CD14-positive monocyte (primary cell): ENCODE data around the gene OR8H2. TPM values are rescaled to one million over a fixed set of nuclear protein-coding genes. Genes with fewer than 3 reads are reported as not detected.
"Not testable (repeated sequence)": the region's sequence is repeated elsewhere in the genome, so short reads cannot be mapped to it uniquely, and the experiment has no call there.

ENCODE experiments used
- DNase-seq, 3 donors: peaks; one replicate each; pipeline ENCODE4 v3.0.0-alpha.2; 2011 to 2022
- H2AFZ ChIP-seq: 2 replicates; pipeline ENCODE4 v1.6.0; 2012; ENCODE audit warnings: mild to moderate bottlenecking, low read depth, low read length, inconsistent platforms; ENCODE audit not compliant: insufficient read depth, poor library complexity, severe bottlenecking
- H3K27ac ChIP-seq, 2 donors: 1 replicate in 1 of 2; 2 replicates in 1 of 2; pipeline ENCODE4 v1.5.1; 2012 to 2013; ENCODE audit warnings: low read length in 2 of 2, control low read depth in 1 of 2, inconsistent platforms in 1 of 2, low read depth in 1 of 2, mild to moderate bottlenecking in 1 of 2
- H3K27me3 ChIP-seq, 2 donors: one replicate each; pipeline versions ENCODE4 v1.6.0 to v1.6.1; 2011 to 2013; ENCODE audit warnings: low read length in 2 of 2; ENCODE audit not compliant: control insufficient read depth in 2 of 2, insufficient read depth in 2 of 2
- H3K36me3 ChIP-seq, 2 donors: replicated peaks in 1 of 2; 1 replicate in 1 of 2; 2 replicates in 1 of 2; pipeline versions ENCODE4 v1.5.1 to v1.6.1; 2012 to 2013; ENCODE audit warnings: low read length in 2 of 2, control low read depth in 1 of 2, inconsistent platforms in 1 of 2, mild to moderate bottlenecking in 1 of 2; ENCODE audit not compliant: insufficient read depth in 2 of 2, control insufficient read depth in 1 of 2
- H3K4me1 ChIP-seq, 2 donors: 1 replicate in 1 of 2; 2 replicates in 1 of 2; pipeline versions ENCODE4 v1.5.1 to v1.6.1; 2012 to 2013; ENCODE audit warnings: low read length in 2 of 2, control low read depth in 1 of 2, inconsistent platforms in 1 of 2, mild to moderate bottlenecking in 1 of 2, moderate library complexity in 1 of 2; ENCODE audit not compliant: insufficient read depth in 2 of 2, control insufficient read depth in 1 of 2
- H3K4me2 ChIP-seq: replicated peaks from 2 replicates; pipeline ENCODE3; 2012; ENCODE audit warnings: low read length, moderate library complexity, mild to moderate bottlenecking; ENCODE audit not compliant: poor library complexity, severe bottlenecking; ENCODE audit errors: extremely low read depth
- H3K4me3 ChIP-seq, 3 experiments: fragments of 200-600 bp in 1 of 3; sonication (generic) in 1 of 3; replicated peaks in 1 of 3; 1 replicate in 2 of 3; 2 replicates in 1 of 3; pipeline ENCODE4 v1.5.1; 2011 to 2013; ENCODE audit warnings: low read length in 3 of 3, mild to moderate bottlenecking in 3 of 3, control low read depth in 2 of 3, low read depth in 2 of 3, inconsistent platforms in 1 of 3, moderate library complexity in 1 of 3
- H3K79me2 ChIP-seq: 2 replicates; pipeline ENCODE4 v1.6.0; 2012; ENCODE audit warnings: mild to moderate bottlenecking, control low read depth, inconsistent platforms, low read length, moderate library complexity; ENCODE audit not compliant: insufficient read depth
- H3K9ac ChIP-seq: 2 replicates; pipeline ENCODE4 v1.6.0; 2017; ENCODE audit warnings: low read length, mild to moderate bottlenecking; ENCODE audit not compliant: insufficient read depth, poor library complexity, severe bottlenecking
- H3K9me3 ChIP-seq, 2 donors: replicated peaks in 1 of 2; 1 replicate in 1 of 2; 2 replicates in 1 of 2; pipeline versions ENCODE4 v1.5.1 to v1.6.1; 2012 to 2013; ENCODE audit warnings: low read length in 2 of 2, control low read depth in 1 of 2; ENCODE audit not compliant: control insufficient read depth in 1 of 2, insufficient read depth in 1 of 2
- H4K20me1 ChIP-seq: 2 replicates; pipeline ENCODE4 v1.6.0; 2012; ENCODE audit warnings: mild to moderate bottlenecking, low read length, control low read depth, moderate library complexity; ENCODE audit not compliant: insufficient read depth
- H3K27ac Mint-ChIP-seq, 7 donors: one replicate each; pipeline ENCODE4 v1.8.0; 2020; ENCODE audit warnings: mild to moderate bottlenecking in 7 of 7, mixed read lengths in 7 of 7, moderate library complexity in 6 of 7, inconsistent platforms in 2 of 7
- H3K27me3 Mint-ChIP-seq, 3 donors: one replicate each; pipeline ENCODE4 v1.8.0; 2021 to 2022; ENCODE audit warnings: low read depth in 3 of 3, mild to moderate bottlenecking in 3 of 3, mixed read lengths in 3 of 3, moderate library complexity in 3 of 3, inconsistent platforms in 1 of 3
- H3K36me3 Mint-ChIP-seq, 2 donors: one replicate each; pipeline ENCODE4 v1.8.0; 2020; ENCODE audit warnings: mixed read lengths in 2 of 2, inconsistent platforms in 1 of 2, mild to moderate bottlenecking in 1 of 2
- H3K4me1 Mint-ChIP-seq: one replicate; pipeline ENCODE4 v1.8.0; 2020; ENCODE audit warnings: mild to moderate bottlenecking, mixed read lengths
- H3K4me3 Mint-ChIP-seq, 2 donors: one replicate each; pipeline ENCODE4 v1.8.0; 2020; ENCODE audit warnings: mild to moderate bottlenecking in 2 of 2, mixed read lengths in 2 of 2, moderate library complexity in 1 of 2
- H3K9me3 Mint-ChIP-seq, 7 donors: one replicate each; pipeline ENCODE4 v1.8.0; 2020 to 2022; ENCODE audit warnings: mixed read lengths in 7 of 7, mild to moderate bottlenecking in 6 of 7, moderate library complexity in 6 of 7, inconsistent platforms in 2 of 7
- CTCF ChIP-seq: fragments of 200-600 bp; IDR thresholded peaks from one replicate; pipeline ENCODE4 v1.8.0; 2022; ENCODE audit warnings: antibody characterized with exemption, mild to moderate bottlenecking
- WGBS: methylation state at CpG from one replicate; pipeline ENCODE4 v1.1.5; 2013; ENCODE audit warnings: missing lambda C conversion rate; ENCODE audit not compliant: insufficient coverage; 5-methylcytosine and 5-hydroxymethylcytosine counted together
- intact Hi-C, 2 donors: fragments of 100-400 bp; cut with micrococcal nuclease; formaldehyde crosslinking; loops; one replicate each; pipeline versions ENCODE4 v1.15.0 to v1.15.1; 2023
- polyA minus RNA-seq: library from RNA; depleted of rRNA, polyadenylated mRNA; stranded (reverse); fragments of >200 nt; gene quantifications from 2 replicates; pipeline ENCODE4 v1.2.3, GENCODE V29; 2012
- polyA plus RNA-seq, 3 donors: library from polyadenylated mRNA; depleted of rRNA in 1 of 3; unstranded in 2 of 3; stranded (reverse) in 1 of 3; fragments of 300-500 nt in 2 of 3; fragments of >200 nt in 1 of 3; fragmentation: Illumina TruSeq in 2 of 3; gene quantifications; 1 replicate in 2 of 3; 2 replicates in 1 of 3; pipeline ENCODE4 v1.2.3, GENCODE V29; 2012 to 2021
- total RNA-seq, 12 experiments: library from RNA in 1 of 12; stranded (reverse) in 1 of 12; fragments of 120-200 nt in 1 of 12; gene quantifications; one replicate each; pipeline ENCODE4 v1.2.4 and lab custom pipeline; 2013 to 2026; ENCODE audit warnings: mixed read lengths in 6 of 12, inconsistent platforms in 1 of 12

The OR8H2 gene
- not detected for total RNA-seq (2013)
- not detected for polyA plus RNA-seq
- not detected in 2 replicates for polyA minus RNA-seq
- total RNA-seq (lab: John Stamatoyannopoulos, UW): 0 to 0.75 (median 0) reads per million in 11 experiments

DNA sequence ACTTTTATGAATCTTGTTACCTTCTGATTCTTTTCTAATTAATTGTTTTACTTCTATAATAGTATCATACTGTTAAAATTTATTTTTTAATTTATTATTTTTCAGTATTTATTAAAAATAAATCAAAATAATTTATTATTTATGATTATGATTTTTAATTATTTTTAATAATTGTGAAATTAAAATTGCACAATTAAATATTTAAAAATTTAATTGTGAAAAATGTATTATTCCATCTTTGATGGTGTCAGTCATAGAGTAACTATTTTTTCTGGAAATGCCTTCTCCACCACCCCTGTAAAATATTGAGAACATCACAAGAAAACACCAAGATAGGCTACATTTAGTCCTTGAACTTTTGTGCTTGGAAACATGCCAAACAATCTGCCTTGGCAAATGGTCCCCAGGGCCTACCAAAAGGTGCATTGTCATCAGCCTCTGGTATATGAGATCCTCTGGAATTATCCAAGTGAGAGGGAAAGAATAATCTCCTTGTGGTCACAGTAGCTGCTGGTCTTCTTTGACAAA lies at the start of gene OR8H2:
TSS of gene OR8H2 (plus strand) at position 478 of the 528 bp plus-strand sequence. CDS start 1,356 bp downstream, outside the sequence.
- no peaks in the 10 kb centered on the region for H3K79me2 ChIP-seq
- no peaks in the 10 kb centered on the region for H3K4me1 Mint-ChIP-seq
- no peaks in the 10 kb centered on the region for H3K27me3 ChIP-seq
- DNase-seq: no peak
- H3K4me3 ChIP-seq: no peak within 1 kb of the TSS
- no peaks in the 10 kb centered on the region for H3K27me3 Mint-ChIP-seq
- H4K20me1 ChIP-seq: no peaks in the 10 kb centered on the region
- no peak within 1 kb of the TSS for H3K27ac ChIP-seq
- no peak within 1 kb of the TSS for H3K9ac ChIP-seq
- TF ChIP-seq CTCF: no peak
- H3K4me3 Mint-ChIP-seq: no peak within 1 kb of the TSS
- peaks cover 4 to 6% of the 10 kb centered on the region in 2 donors for H3K9me3 ChIP-seq
- H3K4me1 ChIP-seq: no peaks in the 10 kb centered on the region
- intact Hi-C loops: no loop called here
- no peaks in the 10 kb centered on the region for H3K36me3 ChIP-seq
- no peak within 1 kb of the TSS for H3K4me2 ChIP-seq
- peaks cover 0 to 10% (median 2%) of the 10 kb centered on the region in 7 donors for H3K9me3 Mint-ChIP-seq
- no peaks in the 10 kb centered on the region for H3K36me3 Mint-ChIP-seq
- H2AFZ ChIP-seq: no peak within 1 kb of the TSS
- no peak within 1 kb of the TSS for H3K27ac Mint-ChIP-seq

DNA sequence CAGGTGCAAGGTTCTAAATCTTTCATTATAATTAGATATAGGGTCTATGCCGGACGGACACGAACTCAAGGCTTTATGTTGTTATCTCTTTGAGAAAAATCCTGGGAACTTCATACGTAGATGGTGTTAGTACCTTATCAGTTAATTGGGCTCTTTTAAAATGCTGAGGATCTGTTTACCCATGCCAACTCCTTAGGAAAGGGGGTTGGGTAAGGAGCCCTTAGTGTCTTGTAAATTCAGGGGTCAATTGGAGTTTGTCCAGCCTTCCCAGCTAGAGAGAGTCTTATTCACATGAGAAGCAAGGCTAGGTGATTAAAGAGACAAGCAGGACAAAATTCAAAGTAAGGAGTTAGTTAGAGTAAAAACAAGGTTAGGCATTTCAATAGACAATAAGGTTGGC lies 47.1 kb upstream of the OR8H2 start:
- H3K27ac ChIP-seq, H3K4me2 ChIP-seq, DNase-seq, H3K27me3 ChIP-seq, H3K27ac Mint-ChIP-seq, H3K9ac ChIP-seq, H3K4me3 Mint-ChIP-seq, H3K4me1 ChIP-seq, H3K4me3 ChIP-seq, intact Hi-C loops, H4K20me1 ChIP-seq, H3K36me3 Mint-ChIP-seq, H3K9me3 ChIP-seq, H3K27me3 Mint-ChIP-seq, H3K4me1 Mint-ChIP-seq, H3K79me2 ChIP-seq, H2AFZ ChIP-seq, H3K36me3 ChIP-seq: not testable (repeated sequence)
- WGBS: no CpG with 5 or more reads among the region's 4 CpGs
- peaks cover 2 to 18% (median 6%) of the 10 kb centered on the region in 7 donors for H3K9me3 Mint-ChIP-seq

- H3K27ac Mint-ChIP-seq, H3K4me1 Mint-ChIP-seq, H3K4me3 Mint-ChIP-seq, H3K9me3 ChIP-seq, H3K79me2 ChIP-seq, DNase-seq, H3K36me3 Mint-ChIP-seq, H3K4me3 ChIP-seq, H3K36me3 ChIP-seq, H4K20me1 ChIP-seq, H2AFZ ChIP-seq, H3K9ac ChIP-seq, H3K27ac ChIP-seq, H3K4me1 ChIP-seq, H3K27me3 Mint-ChIP-seq, H3K27me3 ChIP-seq, intact Hi-C loops, H3K4me2 ChIP-seq: not testable (repeated sequence)
- 63% methylated on average over 2 of the region's 7 CpGs for WGBS
- peaks cover 2 to 16% (median 5%) of the 10 kb centered on the region in 7 donors for H3K9me3 Mint-ChIP-seq
Measured at GRCh38 chr11:56057661-56058237, 45.7 kb upstream of the OR8H2 start.

GRCh38 chr11:56058260-56058780 lies 45.2 kb upstream of the OR8H2 start:
- not testable (repeated sequence) for H3K27me3 Mint-ChIP-seq, H3K4me2 ChIP-seq

More at GRCh38 chr11:56058260-56058780, 45.2 kb upstream of the OR8H2 start:
- intact Hi-C loops, H3K4me3 Mint-ChIP-seq, H3K4me1 ChIP-seq, H3K36me3 ChIP-seq, DNase-seq, H3K27me3 ChIP-seq, H3K27ac ChIP-seq, H3K4me3 ChIP-seq, H4K20me1 ChIP-seq, H3K79me2 ChIP-seq, H3K9me3 ChIP-seq, H2AFZ ChIP-seq, H3K36me3 Mint-ChIP-seq, H3K4me1 Mint-ChIP-seq, H3K9ac ChIP-seq, H3K27ac Mint-ChIP-seq: not testable (repeated sequence)
- H3K9me3 Mint-ChIP-seq: peaks cover 2 to 15% (median 5%) of the 10 kb centered on the region in 7 donors
- 84% methylated on average over 6 of the region's 7 CpGs for WGBS
